ENCODE measurements around the gene ITIH2. TPM values are rescaled to one million over a fixed set of nuclear protein-coding genes. Genes with fewer than 3 reads are reported as not detected.

Gene ITIH2
- polyA plus RNA-seq, 3 donors: not detected

GRCh38 chr10:7786430-7786829, 83.3 kb downstream of the ITIH2 start:
- Mint-ChIP-seq H3K4me3 (no peak overlapping the region), H3K27me3 (ENCODE audit: low read depth in 3 of 3) (no peaks in the 10 kb centered on the region), H3K36me3 (peaks cover 15 to 40% of the 10 kb centered on the region in 2 donors), H3K27ac (peak overlapping the region in 4 of 7 donors; percentile 18 to 74 (median 47)), H3K9me3 (no peaks in the 10 kb centered on the region), H3K4me1 (peaks cover 44% of the 10 kb centered on the region)
- H3K27ac ChIP-seq (ENCODE audit: low read depth in 1 of 2, low read length in 2 of 2): peak overlapping the region in 1 of 2 donors; percentile 91
- intact Hi-C loops (cut with micrococcal nuclease): loop anchor here in 1 of 2 donors (2.0 kb wide), 1 partner anchor 32 kb away; the partner anchor contains the start of gene TAF3
- H3K4me1 ChIP-seq (ENCODE audit: control insufficient read depth in 1 of 2, insufficient read depth in 2 of 2, low read length in 2 of 2): peaks cover 27 to 34% of the 10 kb centered on the region in 2 donors
- DNase-seq: peak in 1 of 3 donors; percentile 15
- peaks cover 2 to 19% of the 10 kb centered on the region in 2 donors for H3K36me3 ChIP-seq (replicated peaks in 1 of 2; ENCODE audit: control insufficient read depth in 1 of 2, insufficient read depth in 2 of 2, low read length in 2 of 2)
- H3K27me3 ChIP-seq (ENCODE audit: control insufficient read depth in 2 of 2, insufficient read depth in 2 of 2, low read length in 2 of 2): no peaks in the 10 kb centered on the region
- H3K9ac ChIP-seq (ENCODE audit: insufficient read depth, low read length, poor library complexity, severe bottlenecking): no peak overlapping the region
- no peak overlapping the region for H2AFZ ChIP-seq (ENCODE audit: insufficient read depth, low read depth, low read length, poor library complexity, severe bottlenecking)
- no peak for TF ChIP-seq CTCF (IDR thresholded peaks at IDR 0.05)
- peak overlapping the region in 1 of 3 experiments; percentile 87 for H3K4me3 ChIP-seq (replicated peaks in 1 of 3; ENCODE audit: low read depth in 2 of 3, low read length in 3 of 3)
- no CpG with 5 or more reads among the region's 3 CpGs for WGBS (ENCODE audit: insufficient coverage)
- H3K4me2 ChIP-seq (replicated peaks; ENCODE audit: extremely low read depth, low read length, poor library complexity, severe bottlenecking): peak overlapping the region; percentile 75
- H4K20me1 ChIP-seq (ENCODE audit: insufficient read depth, low read length): peaks cover 70% of the 10 kb centered on the region
- peaks cover 100% of the 10 kb centered on the region for H3K79me2 ChIP-seq (ENCODE audit: insufficient read depth, low read length)
- H3K9me3 ChIP-seq (replicated peaks in 1 of 2; ENCODE audit: control insufficient read depth in 1 of 2, insufficient read depth in 1 of 2, low read length in 2 of 2): no peaks in the 10 kb centered on the region

DNA sequence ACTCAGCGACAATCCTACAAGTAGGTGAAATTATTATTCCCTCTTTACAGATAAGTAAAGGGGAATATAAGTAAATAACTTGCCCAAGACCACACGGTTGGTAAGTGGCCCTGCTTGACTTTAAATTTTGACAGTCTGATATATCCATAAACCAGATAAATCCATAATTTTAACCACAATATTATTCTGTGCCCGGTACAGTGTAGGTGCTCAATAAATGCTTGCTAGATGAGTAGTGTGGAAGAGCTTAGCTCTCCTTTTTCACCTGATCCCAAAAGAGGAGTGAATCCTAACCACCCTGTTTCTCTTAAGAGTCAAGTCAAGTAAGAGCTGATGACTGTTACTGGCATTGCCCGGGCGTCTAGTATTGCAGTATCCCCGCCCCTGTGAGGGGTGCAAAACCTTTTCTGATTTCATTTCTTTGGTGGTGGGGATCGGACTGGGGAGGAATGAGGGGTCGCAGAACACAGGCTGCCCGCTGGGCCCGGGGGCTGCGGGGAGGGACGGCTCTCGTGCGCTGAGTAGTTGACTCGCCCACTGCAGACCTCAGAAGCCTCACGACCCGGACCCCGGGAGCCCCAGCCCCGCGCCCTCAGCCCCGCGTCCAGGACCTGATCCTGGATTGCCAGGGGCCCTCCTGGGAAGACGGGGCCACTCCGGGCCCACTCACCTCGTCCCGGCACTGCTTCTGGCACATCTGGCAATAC, 84.2 kb downstream of the ITIH2 start:
- Histone ChIP-seq H2AFZ (ENCODE audit: insufficient read depth, low read depth, low read length, poor library complexity, severe bottlenecking) (peak overlapping the region; percentile 93), H4K20me1 (ENCODE audit: insufficient read depth, low read length) (peaks cover 75% of the 10 kb centered on the region), H3K36me3 (replicated peaks in 1 of 2; ENCODE audit: control insufficient read depth in 1 of 2, insufficient read depth in 2 of 2, low read length in 2 of 2) (peaks cover 5 to 20% of the 10 kb centered on the region in 2 donors), H3K9ac (ENCODE audit: insufficient read depth, low read length, poor library complexity, severe bottlenecking) (peak overlapping the region; percentile 97), H3K9me3 (replicated peaks in 1 of 2; ENCODE audit: control insufficient read depth in 1 of 2, insufficient read depth in 1 of 2, low read length in 2 of 2) (no peaks in the 10 kb centered on the region), H3K4me3 (replicated peaks in 1 of 3; ENCODE audit: low read depth in 2 of 3, low read length in 3 of 3) (peak overlapping the region; percentile 87 to 94 (median 88)), H3K27me3 (ENCODE audit: control insufficient read depth in 2 of 2, insufficient read depth in 2 of 2, low read length in 2 of 2) (no peaks in the 10 kb centered on the region), H3K27ac (ENCODE audit: low read depth in 1 of 2, low read length in 2 of 2) (peak overlapping the region; percentile 80 to 91), H3K4me2 (replicated peaks; ENCODE audit: extremely low read depth, low read length, poor library complexity, severe bottlenecking) (peak overlapping the region; percentile 75), H3K4me1 (ENCODE audit: control insufficient read depth in 1 of 2, insufficient read depth in 2 of 2, low read length in 2 of 2) (peaks cover 27 to 34% of the 10 kb centered on the region in 2 donors), H3K79me2 (ENCODE audit: insufficient read depth, low read length) (peaks cover 100% of the 10 kb centered on the region)
- WGBS (ENCODE audit: insufficient coverage): under 1% methylated on average over 23 of the region's 26 CpGs
- no peak overlapping the region for H3K27ac Mint-ChIP-seq
- peaks cover 48% of the 10 kb centered on the region for H3K4me1 Mint-ChIP-seq
- no peaks in the 10 kb centered on the region for H3K27me3 Mint-ChIP-seq (ENCODE audit: low read depth in 3 of 3)
- DNase-seq: peak in 1 of 3 donors; percentile 22
- TF ChIP-seq CTCF (IDR thresholded peaks at IDR 0.05): no peak
- H3K9me3 Mint-ChIP-seq: no peaks in the 10 kb centered on the region
- no peak overlapping the region for H3K4me3 Mint-ChIP-seq
- intact Hi-C loops (cut with micrococcal nuclease): loop anchor here in 1 of 2 donors (2.0 kb wide), 1 partner anchor 31 kb away; the partner anchor contains the start of gene TAF3
- H3K36me3 Mint-ChIP-seq: peaks cover 15 to 40% of the 10 kb centered on the region in 2 donors

Measured in CD14-positive monocyte (primary cell).